ENCODE data around the gene IRF9. TPM values are rescaled to one million over a fixed set of nuclear protein-coding genes. Genes with fewer than 3 reads are reported as not detected.
A peak's percentile ranks its signal among the peaks of the same experiment; 100 is the strongest.

The IRF9 gene
- total RNA-seq, 4 donors from 2014 or later, result 55.7 to 106 (median 65.8) TPM

DNA sequence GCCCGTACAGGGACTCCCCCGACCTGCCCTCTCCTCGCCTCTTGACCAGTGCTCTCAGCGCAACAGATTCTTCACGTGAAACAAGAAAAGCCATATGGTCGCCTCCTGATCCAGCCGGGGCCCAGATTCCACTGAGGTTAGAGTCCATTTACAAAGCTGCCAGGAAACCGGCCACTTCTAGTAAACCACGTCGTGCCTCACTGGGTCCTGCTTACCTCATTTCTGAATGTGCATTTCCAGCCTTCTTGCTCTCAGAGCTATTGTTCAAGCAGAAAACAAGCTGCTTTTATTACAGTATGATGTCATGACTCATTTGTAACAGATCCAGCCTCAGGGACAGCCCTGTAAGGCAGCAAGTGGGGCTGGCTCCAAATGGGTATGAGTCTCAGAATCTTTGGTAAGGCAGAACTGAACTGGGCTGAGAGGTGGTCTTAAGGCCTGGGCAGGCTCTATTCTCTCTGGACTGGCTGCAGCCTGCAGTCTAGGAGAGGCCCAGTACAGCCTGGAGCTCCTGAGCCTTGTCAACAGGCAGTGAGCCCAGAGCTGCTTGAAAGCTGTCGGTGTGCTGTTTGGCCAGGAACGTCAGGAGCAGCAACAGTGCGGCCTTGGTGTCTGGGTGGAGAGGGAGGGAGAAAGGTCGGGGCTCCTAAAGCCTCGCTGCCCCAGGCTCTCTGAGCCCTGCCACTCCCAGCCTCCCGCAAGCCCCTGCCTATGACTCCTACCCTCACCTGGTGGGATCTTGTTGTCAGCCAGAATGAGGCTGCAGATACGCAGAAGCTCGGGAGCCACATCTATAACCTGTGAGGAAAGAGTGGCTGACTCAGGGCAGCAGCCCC lies 19.1 kb downstream of the IRF9 start:
- DNase-seq (ENCODE audit: low spot score in 2 of 2), result no peak
- TF ChIP-seq POLR2A (IDR thresholded peaks at IDR 0.05) (peak in 1 of 2 donors; percentile 22), EP300 (IDR thresholded peaks at IDR 0.05) (peak; percentile 20 to 76), CTCF (IDR thresholded peaks at IDR 0.05) (no peak)
- 56 to 63% methylated on average over 16 to 18 of the region's 18 CpGs for WGBS, 2 donors

GRCh38 chr14:24181371-24182077 lies 20.5 kb downstream of the IRF9 start:
- H3K9me3 ChIP-seq, result no peaks in the 10 kb centered on the region
- peak overlapping the region; percentile 67 to 92 (median 82) for H3K27ac ChIP-seq
- peaks cover 0 to 16% (median 4%) of the 10 kb centered on the region in 4 donors for H3K4me1 ChIP-seq
- H3K4me3 ChIP-seq, result no peak overlapping the region
- H3K36me3 ChIP-seq, result peaks cover 0 to 100% (median 2%) of the 10 kb centered on the region in 3 donors
- WGBS, 2 donors, result 83 to 90% methylated on average over 18 to 19 of the region's 19 CpGs
- H3K27me3 ChIP-seq, result no peaks in the 10 kb centered on the region
- no peak for DNase-seq (ENCODE audit: low spot score in 2 of 2)
- TF ChIP-seq CTCF (IDR thresholded peaks at IDR 0.05) (no peak), EP300 (IDR thresholded peaks at IDR 0.05) (no peak), POLR2A (IDR thresholded peaks at IDR 0.05) (no peak)

More for the DNA sequence above, 19.1 kb downstream of the IRF9 start:
- Histone ChIP-seq H3K4me1 (peaks cover 0 to 16% (median 4%) of the 10 kb centered on the region in 4 donors), H3K27ac (peak overlapping the region; percentile 67 to 92 (median 82)), H3K9me3 (no peaks in the 10 kb centered on the region), H3K36me3 (peaks cover 0 to 100% (median 2%) of the 10 kb centered on the region in 3 donors), H3K4me3 (no peak overlapping the region), H3K27me3 (no peaks in the 10 kb centered on the region)

- H3K27ac ChIP-seq, result peak overlapping the region in 2 of 4 donors; percentile 89 to 92
- WGBS, 2 donors, result 84 to 85% methylated on average over 13 to 14 of the region's 14 CpGs
- peaks cover 0 to 21% (median 4%) of the 10 kb centered on the region in 4 donors for H3K4me1 ChIP-seq
- no peaks in the 10 kb centered on the region for H3K9me3 ChIP-seq
- TF ChIP-seq EP300 (IDR thresholded peaks at IDR 0.05), result no peak
- TF ChIP-seq CTCF (IDR thresholded peaks at IDR 0.05), result no peak
- no peak for TF ChIP-seq POLR2A (IDR thresholded peaks at IDR 0.05)
- H3K27me3 ChIP-seq, result no peaks in the 10 kb centered on the region
- no peak for DNase-seq (ENCODE audit: low spot score in 2 of 2)
- no peak overlapping the region for H3K4me3 ChIP-seq
- H3K36me3 ChIP-seq, result peaks cover 0 to 98% (median 2%) of the 10 kb centered on the region in 3 donors
Observed at GRCh38 chr14:24182110-24182882, 21.2 kb downstream of the IRF9 start.

DNA sequence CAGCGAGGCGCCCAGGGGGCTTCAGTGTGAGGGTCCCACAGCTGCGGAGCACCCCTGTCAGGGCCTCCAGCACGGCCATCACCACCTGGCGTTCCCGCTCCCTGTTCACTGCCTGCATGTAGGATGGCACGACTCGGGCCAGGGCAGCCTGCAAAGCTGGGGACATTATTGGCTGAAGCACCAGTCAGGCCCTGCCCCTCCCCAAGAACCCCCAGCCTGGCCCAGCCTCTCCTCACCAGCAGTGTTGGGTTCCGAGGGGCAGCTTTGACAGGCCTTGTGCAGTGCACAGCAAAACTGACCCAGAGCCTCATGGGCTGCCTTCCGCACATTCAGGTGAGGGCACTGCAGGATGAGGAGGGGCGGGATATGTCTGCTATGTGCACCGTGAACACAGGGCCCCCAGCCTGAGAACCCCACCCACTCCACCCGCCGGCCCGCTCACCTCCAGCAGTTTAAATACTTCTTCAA lies 22.0 kb downstream of the IRF9 start:
- Histone ChIP-seq H3K36me3 (peaks cover 0 to 90% (median 2%) of the 10 kb centered on the region in 3 donors), H3K27ac (peak overlapping the region in 1 of 4 donors; percentile 17), H3K4me1 (peaks cover 0 to 29% (median 12%) of the 10 kb centered on the region in 4 donors), H3K4me3 (no peak overlapping the region), H3K27me3 (no peaks in the 10 kb centered on the region), H3K9me3 (no peaks in the 10 kb centered on the region)
- TF ChIP-seq POLR2A (IDR thresholded peaks at IDR 0.05) (no peak), CTCF (IDR thresholded peaks at IDR 0.05) (no peak), EP300 (IDR thresholded peaks at IDR 0.05) (no peak)
- DNase-seq (ENCODE audit: low spot score in 2 of 2), result no peak
- 87 to 93% methylated on average over 11 to 15 of the region's 15 CpGs for WGBS, 2 donors

Measured in tibial nerve (tissue), 4 donors.